Stimulated activated CD4-positive, alpha-beta T cell treated with anti-CD3 and anti-CD28 coated beads, Interleukin-4, amount 100 ng/mL, for 4 hours (primary cell): ENCODE measurements around the gene LRRC74B.
"Not testable (repeated sequence)": the region's sequence is repeated elsewhere in the genome, so short reads cannot be mapped to it uniquely, and the experiment has no call there.

Experiments
- DNase-seq, 2 experiments: peaks; one replicate each; pipeline ENCODE4 v3.0.0-alpha.2; 2020

Gene LRRC74B

GRCh38 chr22:21054714-21055563, 9.2 kb downstream of the LRRC74B start:
- no peak for DNase-seq

GRCh38 chr22:21055564-21055834, 9.8 kb downstream of the LRRC74B start:
- no peak for DNase-seq

DNA sequence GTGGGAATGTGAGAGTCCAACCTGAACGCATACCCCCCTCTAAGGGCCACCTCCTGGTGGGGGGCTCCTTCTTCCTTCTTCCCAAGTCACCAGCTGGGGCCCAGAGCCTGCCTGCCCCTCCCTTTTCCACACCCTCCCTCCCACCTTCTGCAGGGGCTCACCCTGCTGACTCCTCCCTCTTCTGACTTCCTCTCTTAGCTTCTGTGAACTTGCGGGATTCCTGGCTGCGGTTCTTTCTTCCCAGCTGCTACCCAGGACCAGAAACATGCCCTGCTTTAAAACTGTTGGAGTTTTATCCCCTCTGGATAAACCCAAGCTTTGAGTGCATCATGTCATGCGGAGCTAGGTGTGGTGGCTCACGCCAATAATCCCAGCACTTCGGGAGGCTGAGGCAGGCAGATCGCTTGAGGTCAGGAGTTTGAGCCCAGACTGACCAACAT, 10.2 kb downstream of the LRRC74B start:
- DNase-seq = no peak

GRCh38 chr22:21060363-21060762, 14.6 kb downstream of the LRRC74B start:
- not testable (repeated sequence) for DNase-seq

GRCh38 chr22:21061660-21062321, 16.0 kb downstream of the LRRC74B start:
- not testable (repeated sequence) for DNase-seq

DNA sequence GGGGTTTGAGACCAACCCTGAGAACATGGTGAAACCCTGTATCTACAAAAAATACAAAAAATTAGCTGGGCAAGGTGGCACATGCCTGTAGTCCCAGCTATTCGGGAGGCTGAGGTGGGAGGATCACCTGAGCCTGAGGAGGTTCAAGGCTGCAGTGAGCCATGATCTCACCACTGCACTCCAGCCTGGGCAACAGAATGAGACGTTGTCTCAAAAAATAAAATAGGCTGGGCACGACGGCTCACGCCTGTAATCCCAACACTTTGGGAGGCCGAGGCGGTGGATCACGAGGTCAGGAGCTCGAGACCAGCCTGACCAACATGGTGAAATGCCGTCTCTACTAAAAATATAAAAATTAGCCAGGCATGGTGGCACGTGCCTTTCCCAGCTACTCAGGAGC, 18.7 kb downstream of the LRRC74B start:
- not testable (repeated sequence) for DNase-seq

DNA sequence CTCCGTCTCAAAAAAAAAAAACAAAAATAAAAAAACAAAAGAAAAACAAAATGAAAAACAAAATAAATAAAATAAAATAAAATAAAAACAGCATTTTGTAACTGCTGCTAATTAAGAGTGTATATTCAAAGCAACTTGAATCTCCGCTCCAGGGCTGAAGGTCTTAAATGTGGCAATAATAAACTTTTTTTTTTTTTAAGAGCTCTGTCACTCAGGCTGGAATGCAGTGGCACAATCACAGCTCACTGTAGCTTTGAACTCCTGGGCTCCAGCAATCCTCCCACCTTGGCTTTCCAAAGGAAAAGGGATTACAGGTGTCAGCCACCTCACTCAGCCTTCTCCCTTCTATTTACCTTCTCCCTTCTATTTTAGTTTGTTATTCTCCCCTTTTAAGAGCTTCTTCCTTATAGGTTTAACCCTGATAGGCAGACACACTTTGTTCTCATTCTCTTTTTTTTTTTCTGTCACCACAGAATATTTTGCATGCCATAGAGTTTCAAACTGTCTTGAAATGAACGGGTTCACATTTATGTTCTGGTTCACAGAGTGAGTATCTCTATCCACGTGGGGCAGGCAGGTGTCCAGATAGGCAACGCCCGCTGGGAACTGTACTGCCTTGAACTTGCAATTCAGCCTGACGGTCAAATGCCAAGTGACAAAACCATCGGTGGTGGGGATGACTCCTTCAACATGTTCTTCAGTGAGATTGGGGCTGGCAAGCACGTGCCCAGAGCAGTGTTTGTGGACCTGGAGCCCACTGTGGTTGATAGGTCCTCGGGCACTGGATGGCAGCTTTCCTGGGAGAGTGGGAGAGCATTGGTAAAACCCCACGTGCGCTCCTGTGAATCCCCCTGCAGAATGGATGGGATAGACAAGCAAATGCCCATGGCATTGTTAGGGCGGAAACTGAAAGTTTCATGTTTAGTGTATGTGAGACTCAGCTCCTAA, 19.4 kb downstream of the LRRC74B start:
- no peak for DNase-seq

- DNase-seq = no peak
Measured at GRCh38 chr22:21067075-21067900, 21.5 kb downstream of the LRRC74B start.

- no peak for DNase-seq
Measured at GRCh38 chr22:21067901-21068680, 22.3 kb downstream of the LRRC74B start.

GRCh38 chr22:21068681-21069276, 23.0 kb downstream of the LRRC74B start:
- no peak for DNase-seq

- no peak for DNase-seq
Measured at GRCh38 chr22:21069375-21069774, 23.6 kb downstream of the LRRC74B start.

DNA sequence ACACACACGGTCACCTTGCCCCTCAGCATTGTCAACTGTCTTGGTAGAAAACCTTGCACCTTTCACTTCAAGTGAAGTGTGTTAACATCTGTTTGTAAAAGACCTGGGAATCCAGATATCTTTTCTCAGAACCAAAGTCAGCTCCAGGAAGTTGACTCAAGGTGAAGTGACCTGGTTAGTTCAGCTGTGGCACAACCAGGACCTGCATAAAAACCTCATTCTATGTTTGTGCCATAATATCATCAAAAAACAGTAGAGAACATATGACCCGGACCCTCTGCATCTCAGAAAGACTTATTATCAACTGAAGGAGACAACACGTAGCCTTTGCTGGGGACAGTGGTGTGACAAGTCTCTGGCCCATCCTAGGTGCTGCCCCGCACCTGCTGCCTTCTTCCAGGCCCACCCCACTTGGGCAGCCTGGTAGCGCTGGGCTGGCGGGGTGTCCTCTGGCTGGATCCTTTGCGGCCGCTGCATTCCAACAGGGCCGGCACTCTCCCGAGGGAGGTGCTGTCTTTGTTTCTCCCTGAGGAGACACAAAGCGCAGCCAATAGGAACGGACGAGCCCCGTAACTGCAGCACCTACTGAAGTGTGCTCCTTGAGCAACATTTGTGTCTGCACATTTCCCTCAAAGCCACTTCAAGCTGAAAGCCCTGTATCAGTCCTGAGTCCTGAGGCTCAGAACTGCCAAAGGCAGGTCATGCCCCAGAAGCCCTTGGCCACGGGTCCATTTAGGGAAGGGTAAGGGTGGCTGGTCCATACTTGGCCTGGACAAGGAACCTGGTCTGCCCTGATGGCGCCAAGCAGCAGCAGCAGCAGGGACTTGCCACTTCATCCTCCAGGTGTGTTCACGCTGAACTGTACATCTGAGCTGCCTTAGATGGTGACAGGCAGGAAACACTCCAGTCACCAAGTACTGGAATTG, 25.2 kb downstream of the LRRC74B start:
- DNase-seq = no peak

DNA sequence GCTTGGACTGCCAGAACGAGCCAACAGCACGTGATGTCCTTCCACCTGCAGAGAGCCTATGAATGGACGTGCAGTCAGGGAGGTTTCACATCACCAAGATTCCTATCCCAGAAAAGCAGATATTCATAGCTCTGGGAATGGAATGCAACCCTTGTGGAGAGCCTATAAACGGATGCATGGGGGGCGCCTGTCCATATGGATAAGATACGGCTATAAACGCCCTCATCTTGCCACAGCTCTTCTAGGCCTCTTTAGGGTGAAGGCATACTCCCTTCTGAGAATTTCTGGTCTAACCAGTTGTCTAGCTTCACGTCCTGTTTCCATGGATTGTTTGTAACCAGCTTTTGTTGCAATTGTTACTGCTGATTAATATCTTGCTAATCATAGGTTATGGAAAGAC, 26.1 kb downstream of the LRRC74B start:
- DNase-seq = not testable (repeated sequence)

DNA sequence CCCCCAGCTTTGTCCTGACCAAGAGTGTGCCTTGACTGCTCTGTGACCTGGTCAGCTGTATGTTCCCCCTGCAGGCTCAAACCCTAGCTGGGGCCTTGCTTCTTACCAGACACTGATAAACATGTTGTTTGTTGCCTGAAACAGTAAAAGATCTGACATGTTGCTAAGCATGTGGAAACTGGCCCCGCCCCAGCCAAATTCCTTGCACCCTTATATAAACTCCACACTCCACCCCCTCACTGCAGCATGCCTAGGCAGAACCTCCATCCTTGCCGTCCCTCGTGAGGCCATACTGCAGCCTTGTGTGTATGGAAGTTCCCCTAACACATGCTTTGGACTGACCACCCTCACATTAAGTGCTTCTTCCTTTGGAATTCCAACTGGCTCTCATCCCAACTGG, 27.3 kb downstream of the LRRC74B start:
- no peak for DNase-seq

GRCh38 chr22:21073482-21073881, 27.7 kb downstream of the LRRC74B start:
- no peak for DNase-seq

GRCh38 chr22:21074102-21074715, 28.5 kb downstream of the LRRC74B start:
- DNase-seq = no peak

DNA sequence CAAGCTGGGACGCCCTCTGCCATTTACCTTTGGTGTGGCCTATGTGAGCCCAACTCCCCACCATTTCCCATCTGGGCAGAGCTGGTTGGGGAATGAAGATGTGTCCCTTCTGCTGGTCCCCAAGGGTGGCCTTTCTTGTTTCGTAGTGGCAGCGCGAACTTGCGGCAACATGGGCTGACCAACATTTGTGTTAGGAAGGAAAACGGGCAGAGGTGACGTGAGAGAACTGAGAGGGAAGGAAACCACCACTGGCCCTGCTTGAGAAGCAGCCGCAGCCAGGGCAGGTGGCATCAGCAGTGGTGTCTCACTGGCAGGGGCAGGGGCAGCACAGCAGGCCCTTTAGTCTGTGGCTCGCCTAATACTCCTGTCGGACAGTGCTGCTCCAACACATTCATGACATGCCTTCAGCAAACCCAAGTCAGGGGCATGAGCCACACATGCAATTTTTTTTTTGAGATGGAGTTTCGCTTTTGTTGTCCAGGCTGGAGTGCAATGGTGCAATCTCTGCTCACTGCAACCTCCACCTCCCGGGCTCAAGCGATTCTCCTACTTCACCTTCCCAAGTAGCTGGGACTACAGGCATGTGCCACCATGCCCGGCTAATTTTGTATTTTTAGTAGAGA, 29.9 kb downstream of the LRRC74B start:
- no peak for DNase-seq

DNA sequence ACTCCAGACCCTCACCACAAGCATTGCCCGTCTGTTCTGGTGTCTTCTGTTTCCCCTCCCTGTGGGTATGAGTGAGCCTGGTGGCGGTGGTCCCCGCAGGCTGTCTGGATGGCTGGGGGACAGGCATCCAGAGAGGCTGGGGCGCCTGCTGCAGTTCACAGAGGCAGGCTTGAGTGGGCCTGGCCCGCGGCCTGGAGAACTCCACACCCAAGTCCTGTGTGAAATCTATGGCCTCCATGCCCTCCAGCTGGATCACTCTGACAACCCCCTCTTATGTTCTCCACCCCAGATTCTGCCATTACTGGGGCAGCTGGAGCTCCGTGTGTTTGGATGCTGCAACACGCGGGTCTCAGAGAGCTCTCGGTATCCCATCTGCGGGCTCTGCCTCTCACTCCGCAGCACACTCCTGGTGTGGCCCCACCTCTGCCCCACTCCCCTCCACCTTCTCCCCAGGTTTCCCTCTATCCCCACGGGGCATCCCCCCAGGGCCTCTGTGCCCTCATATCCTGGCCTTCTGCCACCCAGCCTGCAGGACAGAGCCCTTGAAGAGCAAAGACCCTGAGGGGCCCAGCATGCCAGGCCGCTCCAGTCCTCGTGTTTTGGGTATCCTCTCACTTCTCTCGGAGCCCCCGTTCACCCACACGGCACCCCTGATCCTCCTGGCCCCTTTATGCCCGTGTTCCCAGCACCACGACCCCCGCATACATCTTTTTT, 31.3 kb downstream of the LRRC74B start:
- no peak for DNase-seq
